Gastrocnemius medialis (tissue), 4 donors: Measurements from ENCODE around the gene CYFIP2. TPM values are rescaled to one million over a fixed set of nuclear protein-coding genes. Genes with fewer than 3 reads are reported as not detected.

Experiments used
- ATAC-seq, 2 donors: fragments of 150-250 bp; one replicate each; pipeline ENCODE4 v1.9.1; 2016
- DNase-seq, 2 donors: peaks; one replicate each; pipeline ENCODE4 v3.0.0-alpha.2; 2019
- H3K27ac ChIP-seq, 4 donors: fragments of 200-600 bp; sonication (generic); 1 replicate in 1 of 4; 2 replicates in 3 of 4; pipeline ENCODE4 v1.5.1; 2016 to 2018; ENCODE audit warnings: mild to moderate bottlenecking in 2 of 4, moderate library complexity in 1 of 4
- H3K27me3 ChIP-seq, 3 donors: fragments of 200-600 bp; sonication (generic) in 2 of 3; 1 replicate in 1 of 3; 2 replicates in 2 of 3; pipeline versions ENCODE4 v1.5.1 to v1.6.0; 2016 to 2019; ENCODE audit warnings: mild to moderate bottlenecking in 1 of 3, moderate library complexity in 1 of 3
- H3K36me3 ChIP-seq, 2 donors: fragments of 200-600 bp; sonication (generic) in 1 of 2; one replicate each; pipeline ENCODE4 v1.5.1; 2017 to 2018
- H3K4me1 ChIP-seq, 2 donors: fragments of 200-600 bp; sonication (generic) in 1 of 2; one replicate each; pipeline ENCODE4 v1.5.1; 2016 to 2017; ENCODE audit warnings: mild to moderate bottlenecking in 2 of 2
- H3K4me3 ChIP-seq, 4 donors: fragments of 200-600 bp; sonication (generic) in 3 of 4; 1 replicate in 1 of 4; 2 replicates in 3 of 4; pipeline ENCODE4 v1.5.1; 2016 to 2019; ENCODE audit warnings: mild to moderate bottlenecking in 2 of 4
- H3K9me3 ChIP-seq, 3 donors: fragments of 200-600 bp; sonication (generic) in 2 of 3; 1 replicate in 1 of 3; 2 replicates in 2 of 3; pipeline ENCODE4 v1.5.1; 2016 to 2019
- CTCF ChIP-seq, 5 experiments: fragments of 450-650 bp in 3 of 5; fragments of 200-600 bp in 2 of 5; sonication (generic) in 2 of 5; IDR thresholded peaks in 4 of 5; conservative IDR thresholded peaks in 1 of 5; 1 replicate in 4 of 5; 2 replicates in 1 of 5; pipeline ENCODE4 v1.5.1; 2016 to 2019; ENCODE audit warnings: antibody characterized with exemption in 5 of 5, mild to moderate bottlenecking in 3 of 5, moderate library complexity in 3 of 5
- POLR2A ChIP-seq, 2 donors: fragments of 450-650 bp; IDR thresholded peaks; one replicate each; pipeline ENCODE4 v1.6.1; 2017; ENCODE audit warnings: antibody characterized with exemption in 2 of 2, mild to moderate bottlenecking in 2 of 2, moderate library complexity in 2 of 2
- in situ Hi-C, 4 donors: fragments of 200-750 bp; cut with MboI; loops; one replicate each; pipeline versions ENCODE4 v1.15.0 to v1.8.0; 2017; ENCODE audit warnings: low sequenced_read_pairs in 4 of 4
- intact Hi-C: fragments of 100-400 bp; cut with DNase I; formaldehyde crosslinking; loops from one replicate; pipeline ENCODE4 v1.15.1; 2023; ENCODE audit warnings: low total_unique reads
- total RNA-seq, 4 donors: library from RNA; depleted of rRNA; stranded (reverse); fragments of >200 nt; gene quantifications; one replicate each; pipeline versions ENCODE4 v1.1.0 to v1.2.3, GENCODE V29; 2016

CYFIP2 gene
- total RNA-seq, 4 donors from 2014 or later: 5.9 to 15.5 (median 10.7) TPM

GRCh38 chr5:157388111-157388710, 122.3 kb downstream of the CYFIP2 start:
- intact Hi-C loops: no loop called here
- no peaks in the 10 kb centered on the region for H3K27me3 ChIP-seq
- no peaks in the 10 kb centered on the region for H3K9me3 ChIP-seq
- H3K4me1 ChIP-seq: peaks cover 18 to 24% of the 10 kb centered on the region in 2 donors
- DNase-seq: no peak
- peak in 1 of 2 donors; percentile 5 for ATAC-seq
- TF ChIP-seq POLR2A (IDR thresholded peaks at IDR 0.05) (no peak), CTCF (IDR thresholded peaks at IDR 0.05 in 4 of 5, conservative IDR thresholded peaks at IDR 0.05 in 1 of 5) (no peak)
- H3K36me3 ChIP-seq: no peaks in the 10 kb centered on the region
- peak overlapping the region; percentile 44 to 71 (median 66) for H3K27ac ChIP-seq
- in situ Hi-C loops: no loop called here
- no peak overlapping the region for H3K4me3 ChIP-seq

GRCh38 chr5:157389103-157389502, 123.2 kb downstream of the CYFIP2 start:
- H3K36me3 ChIP-seq: no peaks in the 10 kb centered on the region
- H3K27ac ChIP-seq: no peak overlapping the region
- ATAC-seq (no peak), DNase-seq (no peak)
- TF ChIP-seq CTCF (IDR thresholded peaks at IDR 0.05 in 4 of 5, conservative IDR thresholded peaks at IDR 0.05 in 1 of 5) (no peak), POLR2A (IDR thresholded peaks at IDR 0.05) (no peak)
- in situ Hi-C loops: no loop called here
- H3K4me3 ChIP-seq: no peak overlapping the region
- intact Hi-C loops: no loop called here
- H3K4me1 ChIP-seq: peaks cover 17 to 18% of the 10 kb centered on the region in 2 donors
- H3K27me3 ChIP-seq: no peaks in the 10 kb centered on the region
- H3K9me3 ChIP-seq: no peaks in the 10 kb centered on the region

GRCh38 chr5:157390133-157390532, 124.2 kb downstream of the CYFIP2 start:
- H3K4me1 ChIP-seq: peaks cover 14 to 16% of the 10 kb centered on the region in 2 donors
- in situ Hi-C loops: no loop called here
- TF ChIP-seq CTCF (IDR thresholded peaks at IDR 0.05 in 4 of 5, conservative IDR thresholded peaks at IDR 0.05 in 1 of 5) (no peak), POLR2A (IDR thresholded peaks at IDR 0.05) (no peak)
- intact Hi-C loops: no loop called here
- DNase-seq: no peak
- H3K27ac ChIP-seq: no peak overlapping the region
- H3K27me3 ChIP-seq: no peaks in the 10 kb centered on the region
- H3K36me3 ChIP-seq: no peaks in the 10 kb centered on the region
- no peak for ATAC-seq
- H3K9me3 ChIP-seq: no peaks in the 10 kb centered on the region
- H3K4me3 ChIP-seq: no peak overlapping the region

- no peaks in the 10 kb centered on the region for H3K9me3 ChIP-seq
- DNase-seq (no peak), ATAC-seq (no peak)
- H3K4me1 ChIP-seq: peaks cover 12 to 14% of the 10 kb centered on the region in 2 donors
- no peaks in the 10 kb centered on the region for H3K27me3 ChIP-seq
- intact Hi-C loops: no loop called here
- in situ Hi-C loops: no loop called here
- H3K4me3 ChIP-seq: no peak overlapping the region
- TF ChIP-seq CTCF (IDR thresholded peaks at IDR 0.05 in 4 of 5, conservative IDR thresholded peaks at IDR 0.05 in 1 of 5) (no peak), POLR2A (IDR thresholded peaks at IDR 0.05) (no peak)
- H3K27ac ChIP-seq: no peak overlapping the region
- H3K36me3 ChIP-seq: no peaks in the 10 kb centered on the region
Measured at GRCh38 chr5:157390551-157391297, 124.8 kb downstream of the CYFIP2 start.
